ENCODE measurements around the gene SHC3. TPM values are rescaled to one million over a fixed set of nuclear protein-coding genes. Genes with fewer than 3 reads are reported as not detected.

SHC3 gene
- total RNA-seq, 1 experiment from 2014 or later, result 0.27 TPM

DNA sequence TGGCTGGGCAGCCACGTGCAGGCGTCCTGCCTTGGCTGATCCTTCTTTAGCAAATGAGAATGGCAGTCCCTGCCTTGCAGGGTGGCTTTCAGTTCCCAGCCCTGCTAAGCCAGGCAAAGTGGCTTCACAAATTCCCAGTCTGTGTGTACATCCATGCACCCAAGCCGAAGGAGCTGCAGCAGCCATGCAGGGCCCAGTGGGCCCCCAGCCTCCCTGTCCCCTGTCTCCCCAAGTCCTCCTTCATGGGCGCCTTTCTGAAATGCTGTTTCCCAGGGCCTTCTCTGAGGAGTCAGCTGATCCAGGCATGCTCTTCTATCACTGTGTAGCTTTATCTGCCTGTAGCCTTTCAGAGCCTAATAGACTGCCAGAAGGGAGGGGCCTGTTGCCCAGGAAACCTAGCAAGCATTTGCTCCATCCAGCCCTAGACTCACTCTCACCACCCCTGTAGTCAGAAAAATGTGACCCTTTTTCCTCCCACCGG is 47.4 kb upstream of the SHC3 start (continued):
- TF ChIP-seq, protein P1, sequence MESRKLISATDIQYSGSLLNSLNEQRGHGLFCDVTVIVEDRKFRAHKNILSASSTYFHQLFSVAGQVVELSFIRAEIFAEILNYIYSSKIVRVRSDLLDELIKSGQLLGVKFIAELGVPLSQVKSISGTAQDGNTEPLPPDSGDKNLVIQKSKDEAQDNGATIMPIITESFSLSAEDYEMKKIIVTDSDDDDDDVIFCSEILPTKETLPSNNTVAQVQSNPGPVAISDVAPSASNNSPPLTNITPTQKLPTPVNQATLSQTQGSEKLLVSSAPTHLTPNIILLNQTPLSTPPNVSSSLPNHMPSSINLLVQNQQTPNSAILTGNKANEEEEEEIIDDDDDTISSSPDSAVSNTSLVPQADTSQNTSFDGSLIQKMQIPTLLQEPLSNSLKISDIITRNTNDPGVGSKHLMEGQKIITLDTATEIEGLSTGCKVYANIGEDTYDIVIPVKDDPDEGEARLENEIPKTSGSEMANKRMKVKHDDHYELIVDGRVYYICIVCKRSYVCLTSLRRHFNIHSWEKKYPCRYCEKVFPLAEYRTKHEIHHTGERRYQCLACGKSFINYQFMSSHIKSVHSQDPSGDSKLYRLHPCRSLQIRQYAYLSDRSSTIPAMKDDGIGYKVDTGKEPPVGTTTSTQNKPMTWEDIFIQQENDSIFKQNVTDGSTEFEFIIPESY (IDR thresholded peaks at IDR 0.05; ENCODE audit: extremely low read depth, insufficient replicate concordance, low read length), result no peak
- TF ChIP-seq EZH2 (IDR thresholded peaks at IDR 0.05) (no peak), POLR2AphosphoS5 (IDR thresholded peaks at IDR 0.05; ENCODE audit: low read depth, low read length) (no peak), JUND (IDR thresholded peaks at IDR 0.05) (no peak), SRF (IDR thresholded peaks at IDR 0.05; ENCODE audit: low read depth) (no peak), CEBPB (IDR thresholded peaks at IDR 0.05; ENCODE audit: low read depth) (no peak), POLR2A (IDR thresholded peaks at IDR 0.05; ENCODE audit: borderline replicate concordance, extremely low read depth, insufficient read depth, insufficient read length) (no peak)
- TF ChIP-seq, protein P2, sequence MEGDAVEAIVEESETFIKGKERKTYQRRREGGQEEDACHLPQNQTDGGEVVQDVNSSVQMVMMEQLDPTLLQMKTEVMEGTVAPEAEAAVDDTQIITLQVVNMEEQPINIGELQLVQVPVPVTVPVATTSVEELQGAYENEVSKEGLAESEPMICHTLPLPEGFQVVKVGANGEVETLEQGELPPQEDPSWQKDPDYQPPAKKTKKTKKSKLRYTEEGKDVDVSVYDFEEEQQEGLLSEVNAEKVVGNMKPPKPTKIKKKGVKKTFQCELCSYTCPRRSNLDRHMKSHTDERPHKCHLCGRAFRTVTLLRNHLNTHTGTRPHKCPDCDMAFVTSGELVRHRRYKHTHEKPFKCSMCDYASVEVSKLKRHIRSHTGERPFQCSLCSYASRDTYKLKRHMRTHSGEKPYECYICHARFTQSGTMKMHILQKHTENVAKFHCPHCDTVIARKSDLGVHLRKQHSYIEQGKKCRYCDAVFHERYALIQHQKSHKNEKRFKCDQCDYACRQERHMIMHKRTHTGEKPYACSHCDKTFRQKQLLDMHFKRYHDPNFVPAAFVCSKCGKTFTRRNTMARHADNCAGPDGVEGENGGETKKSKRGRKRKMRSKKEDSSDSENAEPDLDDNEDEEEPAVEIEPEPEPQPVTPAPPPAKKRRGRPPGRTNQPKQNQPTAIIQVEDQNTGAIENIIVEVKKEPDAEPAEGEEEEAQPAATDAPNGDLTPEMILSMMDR (IDR thresholded peaks at IDR 0.05 in 2 of 3, conservative IDR thresholded peaks at IDR 0.05 in 1 of 3; ENCODE audit: borderline replicate concordance in 1 of 3, insufficient read depth in 1 of 3, low read depth in 2 of 3, low read length in 2 of 3), result no peak

DNA sequence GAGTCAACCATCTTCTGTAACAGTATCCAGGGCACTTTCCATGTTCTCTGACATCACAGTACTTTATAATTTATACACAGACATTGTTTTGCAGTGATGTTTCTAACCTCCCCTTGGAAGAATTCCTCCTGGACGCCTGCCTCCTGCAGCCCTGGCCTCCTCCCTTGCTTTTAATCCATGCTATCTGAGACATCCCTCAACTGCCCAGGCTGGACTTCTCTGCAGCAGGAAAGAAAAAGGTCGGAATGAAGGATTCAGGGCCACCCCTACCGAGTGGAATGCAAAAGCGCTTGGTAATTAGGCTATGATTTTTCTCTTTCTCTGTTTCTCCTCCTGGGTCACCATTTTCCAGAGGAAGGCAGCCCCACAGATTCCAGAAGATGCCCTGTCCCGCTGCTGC is 47.0 kb upstream of the SHC3 start:
- H3K36me3 ChIP-seq (ENCODE audit: control insufficient read depth in 1 of 2, insufficient read depth in 2 of 2, low read length in 2 of 2), result no peaks in the 10 kb centered on the region
- no peak for ATAC-seq
- H3K9me2 ChIP-seq (ENCODE audit: insufficient read depth), result no peaks in the 10 kb centered on the region
- CTCF ChIA-PET, result no interaction called here
- RAD21 ChIA-PET (ENCODE audit: low non-redundant PET in 1 of 2, low total read pairs in 2 of 2, uncharacterized antibody in 2 of 2, unreplicated experiment in 2 of 2), result no interaction called here
- no peaks in the 10 kb centered on the region for H3K9me3 ChIP-seq (ENCODE audit: control insufficient read depth in 1 of 2, insufficient read depth in 1 of 2, low read depth in 1 of 2, low read length in 2 of 2)
- no peaks in the 10 kb centered on the region for H4K20me1 ChIP-seq (ENCODE audit: insufficient read depth)
- H3K4me2 ChIP-seq (ENCODE audit: low read length), result no peak overlapping the region
- no peak for TF ChIP-seq SP1 (IDR thresholded peaks at IDR 0.05; ENCODE audit: low read depth)
- TF ChIP-seq, protein P3, sequence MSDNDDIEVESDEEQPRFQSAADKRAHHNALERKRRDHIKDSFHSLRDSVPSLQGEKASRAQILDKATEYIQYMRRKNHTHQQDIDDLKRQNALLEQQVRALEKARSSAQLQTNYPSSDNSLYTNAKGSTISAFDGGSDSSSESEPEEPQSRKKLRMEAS (IDR thresholded peaks at IDR 0.05), result no peak
- TF ChIP-seq EZH2phosphoT487 (IDR thresholded peaks at IDR 0.05; ENCODE audit: borderline replicate concordance), result no peak
- TF ChIP-seq, protein P2 (IDR thresholded peaks at IDR 0.05 in 2 of 3, conservative IDR thresholded peaks at IDR 0.05 in 1 of 3; ENCODE audit: borderline replicate concordance in 1 of 3, insufficient read depth in 1 of 3, low read depth in 2 of 3, low read length in 2 of 3), result no peak
- TF ChIP-seq CEBPB (IDR thresholded peaks at IDR 0.05; ENCODE audit: low read depth), result no peak
- TF ChIP-seq, protein P4, sequence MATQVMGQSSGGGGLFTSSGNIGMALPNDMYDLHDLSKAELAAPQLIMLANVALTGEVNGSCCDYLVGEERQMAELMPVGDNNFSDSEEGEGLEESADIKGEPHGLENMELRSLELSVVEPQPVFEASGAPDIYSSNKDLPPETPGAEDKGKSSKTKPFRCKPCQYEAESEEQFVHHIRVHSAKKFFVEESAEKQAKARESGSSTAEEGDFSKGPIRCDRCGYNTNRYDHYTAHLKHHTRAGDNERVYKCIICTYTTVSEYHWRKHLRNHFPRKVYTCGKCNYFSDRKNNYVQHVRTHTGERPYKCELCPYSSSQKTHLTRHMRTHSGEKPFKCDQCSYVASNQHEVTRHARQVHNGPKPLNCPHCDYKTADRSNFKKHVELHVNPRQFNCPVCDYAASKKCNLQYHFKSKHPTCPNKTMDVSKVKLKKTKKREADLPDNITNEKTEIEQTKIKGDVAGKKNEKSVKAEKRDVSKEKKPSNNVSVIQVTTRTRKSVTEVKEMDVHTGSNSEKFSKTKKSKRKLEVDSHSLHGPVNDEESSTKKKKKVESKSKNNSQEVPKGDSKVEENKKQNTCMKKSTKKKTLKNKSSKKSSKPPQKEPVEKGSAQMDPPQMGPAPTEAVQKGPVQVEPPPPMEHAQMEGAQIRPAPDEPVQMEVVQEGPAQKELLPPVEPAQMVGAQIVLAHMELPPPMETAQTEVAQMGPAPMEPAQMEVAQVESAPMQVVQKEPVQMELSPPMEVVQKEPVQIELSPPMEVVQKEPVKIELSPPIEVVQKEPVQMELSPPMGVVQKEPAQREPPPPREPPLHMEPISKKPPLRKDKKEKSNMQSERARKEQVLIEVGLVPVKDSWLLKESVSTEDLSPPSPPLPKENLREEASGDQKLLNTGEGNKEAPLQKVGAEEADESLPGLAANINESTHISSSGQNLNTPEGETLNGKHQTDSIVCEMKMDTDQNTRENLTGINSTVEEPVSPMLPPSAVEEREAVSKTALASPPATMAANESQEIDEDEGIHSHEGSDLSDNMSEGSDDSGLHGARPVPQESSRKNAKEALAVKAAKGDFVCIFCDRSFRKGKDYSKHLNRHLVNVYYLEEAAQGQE (IDR thresholded peaks at IDR 0.05; ENCODE audit: low read depth), result no peak
- H2AFZ ChIP-seq (ENCODE audit: low read depth, low read length, poor library complexity, severe bottlenecking), result no peak overlapping the region
- POLR2A ChIA-PET, result no interaction called here
- no peak overlapping the region for H3K4me3 ChIP-seq (replicated peaks in 1 of 2; ENCODE audit: low read depth in 1 of 2, low read length in 2 of 2)
- H3K4me1 ChIP-seq (ENCODE audit: control insufficient read depth in 1 of 2, insufficient read depth in 2 of 2, low read length in 2 of 2), result no peaks in the 10 kb centered on the region
- no peaks in the 10 kb centered on the region for H3K27me3 ChIP-seq (ENCODE audit: insufficient read depth, low read length)
- no peak for DNase-seq (ENCODE audit: low read depth, low spot score)
- no peak overlapping the region for H3K9ac ChIP-seq (ENCODE audit: low read length)
- intact Hi-C loops (cut with micrococcal nuclease), result no loop called here
- no peak overlapping the region for H3K27ac ChIP-seq (ENCODE audit: low read depth, low read length)
- no peaks in the 10 kb centered on the region for H3K79me2 ChIP-seq (ENCODE audit: insufficient read depth, low read length)
- no TSS peak for BruUV-seq (replicated peaks)

Measured in HCT116 (cell line).